DND-41 (cell line): ENCODE data around the gene ZCCHC2.

Experiments
- ATAC-seq: fragments of 200-7000 bp; cut with Tn5 transposase; 3 replicates; pipeline ENCODE4 v1.9.1; 2021; ENCODE audit warnings: low read depth; ENCODE audit not compliant: insufficient read depth
- DNase-seq: peaks from one replicate; pipeline ENCODE4 v3.0.0-alpha.2; 2020
- H2AFZ ChIP-seq: 2 replicates; pipeline ENCODE4 v1.6.0; 2012; ENCODE audit warnings: low read depth, low read length
- H3K27ac ChIP-seq: 2 replicates; pipeline ENCODE4 v1.5.1; 2012; ENCODE audit warnings: low read length, inconsistent platforms
- H3K27me3 ChIP-seq: fragments of 200-600 bp; sonication (generic); 2 replicates; pipeline ENCODE4 v1.6.0; 2012; ENCODE audit warnings: low read length, mild to moderate bottlenecking, inconsistent platforms; ENCODE audit not compliant: insufficient read depth, poor library complexity
- H3K36me3 ChIP-seq: 2 replicates; pipeline ENCODE4 v1.5.1; 2012; ENCODE audit warnings: low read length, inconsistent platforms; ENCODE audit not compliant: insufficient read depth
- H3K4me1 ChIP-seq: 2 replicates; pipeline ENCODE4 v1.5.1; 2012; ENCODE audit warnings: mild to moderate bottlenecking, low read length; ENCODE audit not compliant: insufficient read depth
- H3K4me2 ChIP-seq: 2 replicates; pipeline ENCODE4 v1.6.0; 2012; ENCODE audit warnings: mild to moderate bottlenecking, moderate library complexity, low read length, inconsistent platforms; ENCODE audit not compliant: insufficient read depth
- H3K4me3 ChIP-seq, 2 experiments: fragments of 200-600 bp in 1 of 2; shearing (Covaris generic) in 1 of 2; 2 replicates each; pipeline ENCODE4 v1.5.1; 2012 to 2016; ENCODE audit warnings: inconsistent platforms in 2 of 2, low read length in 2 of 2, mild to moderate bottlenecking in 2 of 2, low read depth in 1 of 2, moderate library complexity in 1 of 2
- H3K79me2 ChIP-seq: 2 replicates; pipeline ENCODE4 v1.6.0; 2012; ENCODE audit warnings: low read length, inconsistent platforms; ENCODE audit not compliant: insufficient read depth
- H3K9ac ChIP-seq: 2 replicates; pipeline ENCODE4 v1.6.0; 2012; ENCODE audit warnings: low read depth, mild to moderate bottlenecking, inconsistent platforms, low read length, moderate library complexity
- H3K9me3 ChIP-seq: 2 replicates; pipeline ENCODE4 v1.5.1; 2012; ENCODE audit warnings: low read length, moderate library complexity, mild to moderate bottlenecking, inconsistent platforms; ENCODE audit not compliant: insufficient read depth, severe bottlenecking
- H4K20me1 ChIP-seq: 2 replicates; pipeline ENCODE4 v1.6.0; 2012; ENCODE audit warnings: low read length; ENCODE audit not compliant: insufficient read depth
- EZH2 ChIP-seq: IDR thresholded peaks from 3 replicates; pipeline ENCODE4 v1.6.1; 2012; ENCODE audit warnings: borderline replicate concordance, low read depth, mild to moderate bottlenecking, moderate library complexity, low read length, inconsistent platforms; ENCODE audit not compliant: severe bottlenecking
- TF ChIP-seq, protein P1 (sequence below): IDR thresholded peaks from 2 replicates; pipeline ENCODE4 v1.5.1; 2012; ENCODE audit warnings: borderline replicate concordance, low read length, moderate library complexity, mild to moderate bottlenecking; ENCODE audit not compliant: poor library complexity, severe bottlenecking; ENCODE audit errors: extremely low read depth

Gene ZCCHC2

DNA sequence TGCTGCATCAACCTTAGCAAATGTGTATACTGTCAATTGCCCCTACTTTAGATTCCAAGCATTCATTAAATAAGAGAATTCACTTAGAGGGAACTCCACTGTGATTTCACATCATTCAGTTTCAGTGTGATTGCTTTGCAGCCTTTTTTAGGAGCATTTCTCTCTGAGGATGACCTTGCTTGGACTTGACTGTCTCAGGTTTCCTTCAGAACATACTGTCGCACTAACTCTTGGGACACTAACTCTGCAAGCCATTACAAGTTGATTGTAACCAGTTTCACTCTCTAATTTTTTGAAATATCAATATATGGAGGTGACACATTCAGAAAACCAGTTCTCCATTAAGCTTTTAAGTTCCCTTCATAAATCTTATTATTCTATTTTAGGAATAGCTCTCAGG lies 6.6 kb upstream of the ZCCHC2 start:
- H3K27me3 ChIP-seq, result no peaks in the 10 kb centered on the region

DNA sequence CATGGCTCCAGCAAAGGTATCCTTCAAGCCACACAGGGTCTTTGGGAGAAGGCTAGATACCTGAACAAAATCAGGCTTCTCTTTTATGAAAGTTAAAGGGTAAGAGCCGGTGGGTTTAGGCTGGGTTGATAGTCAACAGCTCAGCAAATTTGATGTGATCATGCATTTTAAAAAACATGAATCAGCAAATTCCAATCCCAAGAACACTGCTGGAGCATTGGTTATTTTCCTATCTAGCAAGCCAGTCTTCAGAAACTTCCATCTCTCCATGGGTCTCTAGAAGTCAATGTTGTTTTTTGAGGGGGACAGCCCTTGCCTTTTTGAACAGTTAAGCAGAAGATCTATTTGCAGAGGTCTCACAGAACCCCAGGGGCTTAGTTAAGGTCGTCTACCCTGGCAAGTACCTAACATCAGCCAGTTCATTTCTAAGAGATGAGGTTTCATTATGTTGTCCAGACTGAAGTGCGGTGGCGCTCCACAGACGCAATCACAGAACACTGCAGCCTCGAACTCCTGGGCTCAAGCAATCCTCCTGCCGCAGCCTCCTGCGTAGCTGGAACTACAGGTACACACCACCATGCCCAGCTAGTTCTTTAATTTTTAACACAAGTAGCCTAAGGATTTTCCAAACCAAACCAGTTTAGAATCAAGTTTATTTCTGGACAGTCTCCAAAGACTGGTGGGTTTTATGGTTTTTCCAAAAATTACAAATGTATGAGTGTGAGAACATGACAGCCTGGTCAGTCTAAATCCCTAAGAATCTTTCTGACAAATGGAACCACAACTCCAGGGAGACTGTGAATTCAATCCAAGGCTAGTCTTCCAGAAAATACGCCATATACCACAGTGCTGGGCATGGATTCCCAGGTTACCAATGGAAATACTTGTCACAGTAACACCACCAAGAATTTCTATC lies 4.1 kb upstream of the ZCCHC2 start:
- no peak overlapping the region for H3K4me3 ChIP-seq
- H3K27ac ChIP-seq, result no peak overlapping the region

More for the DNA sequence above, 6.6 kb upstream of the ZCCHC2 start:
- H2AFZ ChIP-seq, result no peak overlapping the region
- no peaks in the 10 kb centered on the region for H4K20me1 ChIP-seq
- H3K79me2 ChIP-seq, result no peaks in the 10 kb centered on the region
- TF ChIP-seq EZH2, result no peak
- TF ChIP-seq, protein P1, sequence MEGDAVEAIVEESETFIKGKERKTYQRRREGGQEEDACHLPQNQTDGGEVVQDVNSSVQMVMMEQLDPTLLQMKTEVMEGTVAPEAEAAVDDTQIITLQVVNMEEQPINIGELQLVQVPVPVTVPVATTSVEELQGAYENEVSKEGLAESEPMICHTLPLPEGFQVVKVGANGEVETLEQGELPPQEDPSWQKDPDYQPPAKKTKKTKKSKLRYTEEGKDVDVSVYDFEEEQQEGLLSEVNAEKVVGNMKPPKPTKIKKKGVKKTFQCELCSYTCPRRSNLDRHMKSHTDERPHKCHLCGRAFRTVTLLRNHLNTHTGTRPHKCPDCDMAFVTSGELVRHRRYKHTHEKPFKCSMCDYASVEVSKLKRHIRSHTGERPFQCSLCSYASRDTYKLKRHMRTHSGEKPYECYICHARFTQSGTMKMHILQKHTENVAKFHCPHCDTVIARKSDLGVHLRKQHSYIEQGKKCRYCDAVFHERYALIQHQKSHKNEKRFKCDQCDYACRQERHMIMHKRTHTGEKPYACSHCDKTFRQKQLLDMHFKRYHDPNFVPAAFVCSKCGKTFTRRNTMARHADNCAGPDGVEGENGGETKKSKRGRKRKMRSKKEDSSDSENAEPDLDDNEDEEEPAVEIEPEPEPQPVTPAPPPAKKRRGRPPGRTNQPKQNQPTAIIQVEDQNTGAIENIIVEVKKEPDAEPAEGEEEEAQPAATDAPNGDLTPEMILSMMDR, result no peak
- H3K4me2 ChIP-seq, result no peak overlapping the region
- no peak overlapping the region for H3K9ac ChIP-seq
- DNase-seq (no peak), ATAC-seq (no peak)
- H3K9me3 ChIP-seq, result peaks cover 14% of the 10 kb centered on the region
- H3K27ac ChIP-seq, result no peak overlapping the region
- no peak overlapping the region for H3K4me3 ChIP-seq
- H3K36me3 ChIP-seq, result no peaks in the 10 kb centered on the region
- peaks cover 4% of the 10 kb centered on the region for H3K4me1 ChIP-seq

DNA sequence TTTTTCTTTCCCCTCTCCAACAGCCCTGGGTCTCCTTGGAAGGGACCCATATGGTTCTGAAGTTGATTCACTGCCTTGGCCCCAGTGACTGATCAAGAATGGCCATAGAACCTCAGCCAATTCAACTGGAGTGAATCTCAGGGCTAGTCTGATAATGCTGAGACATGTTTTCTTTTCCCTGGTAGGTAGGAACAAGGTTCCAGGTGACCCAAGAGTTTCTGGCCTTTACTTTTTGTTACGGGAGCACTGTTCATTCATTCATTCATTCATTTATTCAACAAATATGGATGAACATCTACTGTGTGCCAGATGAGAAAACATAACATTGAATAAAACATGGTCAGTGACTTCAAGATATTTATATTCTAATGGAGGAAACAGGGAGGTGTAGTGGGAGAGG lies 3.1 kb upstream of the ZCCHC2 start:
- Histone ChIP-seq H4K20me1 (no peaks in the 10 kb centered on the region), H3K4me3 (no peak overlapping the region), H3K27ac (no peak overlapping the region), H3K79me2 (peaks cover 12% of the 10 kb centered on the region), H3K36me3 (no peaks in the 10 kb centered on the region; the same call in 1 of the 2 replicates), H2AFZ (no peak overlapping the region), H3K9me3 (peaks cover 1% of the 10 kb centered on the region), H3K27me3 (no peaks in the 10 kb centered on the region), H3K4me1 (peaks cover 25% of the 10 kb centered on the region), H3K9ac (no peak overlapping the region), H3K4me2 (no peak overlapping the region)
- no peak for DNase-seq
- ATAC-seq, result no peak
- no peak for TF ChIP-seq EZH2
- TF ChIP-seq, protein P1, result no peak

More for the DNA sequence above, 4.1 kb upstream of the ZCCHC2 start:
- TF ChIP-seq, protein P1, result no peak
- Histone ChIP-seq H3K9ac (no peak overlapping the region), H3K4me1 (peaks cover 16% of the 10 kb centered on the region), H3K79me2 (peaks cover 2% of the 10 kb centered on the region), H4K20me1 (no peaks in the 10 kb centered on the region), H3K9me3 (peaks cover 2% of the 10 kb centered on the region), H3K4me2 (no peak overlapping the region), H3K36me3 (no peaks in the 10 kb centered on the region; the same call in 1 of the 2 replicates), H3K27me3 (no peaks in the 10 kb centered on the region), H2AFZ (no peak overlapping the region)
- ATAC-seq (no peak), DNase-seq (no peak)
